GM18909 (cell line): ENCODE measurements around the gene DLX2.
"Not testable (repeated sequence)": the region's sequence is repeated elsewhere in the genome, so short reads cannot be mapped to it uniquely, and the experiment has no call there.

Experiments used
- ATAC-seq: cut with Tn5 transposase; IDR thresholded peaks from one replicate; pipeline ENCODE4 v1.9.1; 2021; ENCODE audit warnings: mild to moderate bottlenecking; ENCODE audit not compliant: unreplicated experiment, poor library complexity

The DLX2 gene

GRCh38 chr2:172062402-172063004, 40.2 kb downstream of the DLX2 start:
- no peak for ATAC-seq

- not testable (repeated sequence) for ATAC-seq
Observed at GRCh38 chr2:172060118-172060517, 42.6 kb downstream of the DLX2 start.

- no peak for ATAC-seq
Observed at GRCh38 chr2:172058660-172059059, 44.0 kb downstream of the DLX2 start.

GRCh38 chr2:172056293-172056692, 46.4 kb downstream of the DLX2 start:
- no peak for ATAC-seq

DNA sequence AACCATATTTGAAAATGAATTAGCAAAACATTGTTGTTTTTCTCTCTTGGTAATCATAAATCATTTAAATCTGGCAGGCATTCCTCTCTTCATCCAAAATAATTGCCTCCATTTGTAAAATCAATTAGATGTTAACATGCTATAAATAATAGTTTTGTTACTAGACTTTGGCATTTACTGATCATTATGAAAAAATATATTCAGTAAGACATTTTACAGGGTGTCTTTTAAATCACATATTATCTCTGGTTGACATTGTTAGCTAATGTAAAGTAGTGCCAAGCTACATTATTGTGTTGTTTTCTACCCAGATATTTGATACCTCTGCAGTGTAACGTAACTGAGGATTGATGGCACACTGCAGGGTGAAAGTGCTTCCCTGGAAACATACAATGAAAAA, 49.2 kb downstream of the DLX2 start:
- ATAC-seq = no peak

- ATAC-seq = no peak
Observed at GRCh38 chr2:172052000-172052983, 50.4 kb downstream of the DLX2 start.

DNA sequence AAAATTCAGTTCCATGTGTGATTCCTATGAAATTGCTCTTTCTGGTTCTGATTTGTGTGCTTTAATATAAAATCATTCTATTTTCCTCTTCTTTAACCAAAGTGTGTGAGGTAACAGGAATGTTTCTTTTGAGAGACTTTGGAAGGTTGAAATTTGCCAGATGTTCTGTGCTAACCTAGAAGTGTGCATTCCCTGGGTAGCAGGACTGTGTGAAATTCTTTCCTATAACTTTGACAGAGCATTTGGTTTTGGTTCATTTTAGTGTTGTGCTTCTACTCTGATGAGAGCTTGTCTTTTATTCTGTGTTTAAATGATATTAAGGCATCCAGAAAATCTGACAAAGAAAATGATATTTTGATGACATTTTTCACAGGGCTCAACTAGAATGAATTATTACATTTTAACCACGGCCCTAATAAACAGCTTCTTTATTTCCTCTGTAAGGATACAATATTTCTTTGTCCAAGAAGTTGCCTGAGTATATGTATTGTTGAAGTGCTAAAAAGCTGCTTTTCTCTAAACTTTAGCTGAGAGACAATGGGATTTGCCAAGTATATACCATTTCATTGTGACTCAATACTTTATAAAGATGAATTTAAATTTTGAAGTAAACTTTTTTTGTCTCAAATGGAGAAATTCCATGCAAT, 52.1 kb downstream of the DLX2 start:
- ATAC-seq = no peak

DNA sequence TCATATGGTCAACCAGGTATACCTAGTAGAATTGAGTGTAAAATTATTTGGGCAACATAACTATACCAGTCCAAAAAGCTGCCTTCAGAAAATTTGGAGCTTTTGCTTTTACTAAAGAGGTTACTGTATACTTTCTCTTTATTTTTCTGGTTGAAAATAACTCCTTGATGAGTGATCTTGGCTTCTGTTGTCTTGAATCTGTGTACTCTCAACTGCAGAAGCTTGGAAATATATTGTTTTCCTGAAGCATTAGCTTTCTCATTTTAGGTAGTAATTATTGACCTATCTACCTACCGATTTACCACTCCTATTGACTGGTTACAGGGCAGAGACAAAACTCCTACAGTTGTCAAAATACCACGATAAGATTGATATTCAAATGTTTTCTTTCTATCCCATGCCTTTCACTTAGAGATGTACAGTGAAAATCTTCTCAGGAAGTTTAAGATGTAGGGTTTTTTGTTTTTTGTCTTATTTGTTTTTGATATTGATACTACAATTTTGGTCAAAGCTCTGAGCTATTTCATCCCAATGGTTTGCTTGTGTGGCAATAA, 53.1 kb downstream of the DLX2 start:
- no peak for ATAC-seq
